GM19035 (cell line): Measurements from ENCODE around the gene TNFAIP1.

Source experiments
- ATAC-seq: cut with Tn5 transposase; IDR thresholded peaks from one replicate; pipeline ENCODE4 v1.9.1; 2021; ENCODE audit not compliant: unreplicated experiment

The TNFAIP1 gene

GRCh38 chr17:28344011-28344410 lies 8.4 kb downstream of the TNFAIP1 start:
- ATAC-seq = no peak

- no peak for ATAC-seq
These were observed 8.9 kb downstream of the TNFAIP1 start for GRCh38 chr17:28344435-28344901.

- no peak for ATAC-seq
These were observed 10.0 kb downstream of the TNFAIP1 start for GRCh38 chr17:28345419-28346198.

- no peak for ATAC-seq
These were observed 10.6 kb downstream of the TNFAIP1 start for GRCh38 chr17:28346199-28346580.

- no peak for ATAC-seq
These were observed 11.2 kb downstream of the TNFAIP1 start for GRCh38 chr17:28346746-28347246.

- no peak for ATAC-seq
These were observed 11.8 kb downstream of the TNFAIP1 start for GRCh38 chr17:28347261-28347891.

GRCh38 chr17:28348979-28349378 lies 13.4 kb downstream of the TNFAIP1 start:
- no peak for ATAC-seq

- ATAC-seq = no peak
These were observed 14.7 kb downstream of the TNFAIP1 start for GRCh38 chr17:28350271-28350670.

GRCh38 chr17:28357061-28357900 lies 21.7 kb downstream of the TNFAIP1 start, which contains the start of gene POLDIP2:
POLDIP2 (minus strand) TSS chr17:28357527; CDS start chr17:28357448, 79 bp downstream.
- peak; percentile 98 for ATAC-seq

- no peak for ATAC-seq
These were observed 22.3 kb downstream of the TNFAIP1 start for GRCh38 chr17:28357901-28358197.

- no peak for ATAC-seq
These were observed 27.6 kb downstream of the TNFAIP1 start for GRCh38 chr17:28363186-28363585.

GRCh38 chr17:28363776-28364650 lies 28.5 kb downstream of the TNFAIP1 start:
- no peak for ATAC-seq

GRCh38 chr17:28364665-28365363 lies 29.3 kb downstream of the TNFAIP1 start, which contains the start of gene SEBOX:
SEBOX (minus strand) TSS chr17:28365199; CDS start chr17:28365151, 48 bp downstream.
- no peak for ATAC-seq

GRCh38 chr17:28365487-28365886 lies 29.9 kb downstream of the TNFAIP1 start:
- ATAC-seq = no peak

- no peak for ATAC-seq
These were observed 31.0 kb downstream of the TNFAIP1 start for GRCh38 chr17:28366605-28367004.

GRCh38 chr17:28367641-28368305 lies 32.2 kb downstream of the TNFAIP1 start:
- no peak for ATAC-seq

- ATAC-seq = no peak
These were observed 32.8 kb downstream of the TNFAIP1 start for GRCh38 chr17:28368306-28368831.

- no peak for ATAC-seq
These were observed 33.5 kb downstream of the TNFAIP1 start for GRCh38 chr17:28368915-28369683.
